DND-41 (cell line): ENCODE data around the gene TMEM14C.

ENCODE experiments used
- ATAC-seq: fragments of 200-7000 bp; cut with Tn5 transposase; 3 replicates; pipeline ENCODE4 v1.9.1; 2021; ENCODE audit warnings: low read depth; ENCODE audit not compliant: insufficient read depth
- DNase-seq: peaks from one replicate; pipeline ENCODE4 v3.0.0-alpha.2; 2020
- H2AFZ ChIP-seq: 2 replicates; pipeline ENCODE4 v1.6.0; 2012; ENCODE audit warnings: low read depth, low read length
- H3K27ac ChIP-seq: 2 replicates; pipeline ENCODE4 v1.5.1; 2012; ENCODE audit warnings: low read length, inconsistent platforms
- H3K27me3 ChIP-seq: fragments of 200-600 bp; sonication (generic); 2 replicates; pipeline ENCODE4 v1.6.0; 2012; ENCODE audit warnings: low read length, mild to moderate bottlenecking, inconsistent platforms; ENCODE audit not compliant: insufficient read depth, poor library complexity
- H3K36me3 ChIP-seq: 2 replicates; pipeline ENCODE4 v1.5.1; 2012; ENCODE audit warnings: low read length, inconsistent platforms; ENCODE audit not compliant: insufficient read depth
- H3K4me1 ChIP-seq: 2 replicates; pipeline ENCODE4 v1.5.1; 2012; ENCODE audit warnings: mild to moderate bottlenecking, low read length; ENCODE audit not compliant: insufficient read depth
- H3K4me2 ChIP-seq: 2 replicates; pipeline ENCODE4 v1.6.0; 2012; ENCODE audit warnings: mild to moderate bottlenecking, moderate library complexity, low read length, inconsistent platforms; ENCODE audit not compliant: insufficient read depth
- H3K4me3 ChIP-seq, 2 experiments: fragments of 200-600 bp in 1 of 2; shearing (Covaris generic) in 1 of 2; 2 replicates each; pipeline ENCODE4 v1.5.1; 2012 to 2016; ENCODE audit warnings: inconsistent platforms in 2 of 2, low read length in 2 of 2, mild to moderate bottlenecking in 2 of 2, low read depth in 1 of 2, moderate library complexity in 1 of 2
- H3K79me2 ChIP-seq: 2 replicates; pipeline ENCODE4 v1.6.0; 2012; ENCODE audit warnings: low read length, inconsistent platforms; ENCODE audit not compliant: insufficient read depth
- H3K9ac ChIP-seq: 2 replicates; pipeline ENCODE4 v1.6.0; 2012; ENCODE audit warnings: low read depth, mild to moderate bottlenecking, inconsistent platforms, low read length, moderate library complexity
- H3K9me3 ChIP-seq: 2 replicates; pipeline ENCODE4 v1.5.1; 2012; ENCODE audit warnings: low read length, moderate library complexity, mild to moderate bottlenecking, inconsistent platforms; ENCODE audit not compliant: insufficient read depth, severe bottlenecking
- H4K20me1 ChIP-seq: 2 replicates; pipeline ENCODE4 v1.6.0; 2012; ENCODE audit warnings: low read length; ENCODE audit not compliant: insufficient read depth
- EZH2 ChIP-seq: IDR thresholded peaks from 3 replicates; pipeline ENCODE4 v1.6.1; 2012; ENCODE audit warnings: borderline replicate concordance, low read depth, mild to moderate bottlenecking, moderate library complexity, low read length, inconsistent platforms; ENCODE audit not compliant: severe bottlenecking
- TF ChIP-seq, protein P1 (sequence below): IDR thresholded peaks from 2 replicates; pipeline ENCODE4 v1.5.1; 2012; ENCODE audit warnings: borderline replicate concordance, low read length, moderate library complexity, mild to moderate bottlenecking; ENCODE audit not compliant: poor library complexity, severe bottlenecking; ENCODE audit errors: extremely low read depth

Gene TMEM14C

DNA sequence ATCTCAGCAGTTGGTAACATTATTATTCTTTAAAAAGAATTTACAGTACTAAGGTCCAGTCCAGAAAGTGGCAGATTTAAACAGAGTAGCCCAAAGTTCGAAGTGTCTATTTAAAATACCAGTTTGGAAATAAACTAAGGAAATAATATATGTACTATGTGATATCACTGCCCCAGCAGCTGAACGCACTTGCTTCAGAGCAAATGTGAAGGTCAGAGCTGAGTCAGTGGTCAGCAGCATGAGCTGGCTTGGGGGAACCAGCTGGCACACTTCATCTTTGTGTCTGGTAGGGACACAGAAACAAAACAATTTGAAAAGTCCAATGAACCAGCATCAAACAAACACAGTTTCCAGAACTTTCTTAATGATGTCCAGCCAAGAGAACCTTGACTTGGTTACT, 40.1 kb downstream of the TMEM14C start:
- H3K79me2 ChIP-seq: peaks cover 8% of the 10 kb centered on the region
- no peak overlapping the region for H3K27ac ChIP-seq
- no peak for TF ChIP-seq EZH2
- TF ChIP-seq, protein P1, sequence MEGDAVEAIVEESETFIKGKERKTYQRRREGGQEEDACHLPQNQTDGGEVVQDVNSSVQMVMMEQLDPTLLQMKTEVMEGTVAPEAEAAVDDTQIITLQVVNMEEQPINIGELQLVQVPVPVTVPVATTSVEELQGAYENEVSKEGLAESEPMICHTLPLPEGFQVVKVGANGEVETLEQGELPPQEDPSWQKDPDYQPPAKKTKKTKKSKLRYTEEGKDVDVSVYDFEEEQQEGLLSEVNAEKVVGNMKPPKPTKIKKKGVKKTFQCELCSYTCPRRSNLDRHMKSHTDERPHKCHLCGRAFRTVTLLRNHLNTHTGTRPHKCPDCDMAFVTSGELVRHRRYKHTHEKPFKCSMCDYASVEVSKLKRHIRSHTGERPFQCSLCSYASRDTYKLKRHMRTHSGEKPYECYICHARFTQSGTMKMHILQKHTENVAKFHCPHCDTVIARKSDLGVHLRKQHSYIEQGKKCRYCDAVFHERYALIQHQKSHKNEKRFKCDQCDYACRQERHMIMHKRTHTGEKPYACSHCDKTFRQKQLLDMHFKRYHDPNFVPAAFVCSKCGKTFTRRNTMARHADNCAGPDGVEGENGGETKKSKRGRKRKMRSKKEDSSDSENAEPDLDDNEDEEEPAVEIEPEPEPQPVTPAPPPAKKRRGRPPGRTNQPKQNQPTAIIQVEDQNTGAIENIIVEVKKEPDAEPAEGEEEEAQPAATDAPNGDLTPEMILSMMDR: no peak
- no peaks in the 10 kb centered on the region for H3K27me3 ChIP-seq
- no peaks in the 10 kb centered on the region for H3K9me3 ChIP-seq
- ATAC-seq (no peak), DNase-seq (no peak)
- no peak overlapping the region for H3K4me2 ChIP-seq
- H3K4me3 ChIP-seq: no peak overlapping the region
- no peaks in the 10 kb centered on the region for H3K4me1 ChIP-seq
- H4K20me1 ChIP-seq: no peaks in the 10 kb centered on the region; the same call in 1 of the 2 replicates
- peaks cover 20% of the 10 kb centered on the region for H3K36me3 ChIP-seq
- H2AFZ ChIP-seq: no peak overlapping the region
- no peak overlapping the region for H3K9ac ChIP-seq

DNA sequence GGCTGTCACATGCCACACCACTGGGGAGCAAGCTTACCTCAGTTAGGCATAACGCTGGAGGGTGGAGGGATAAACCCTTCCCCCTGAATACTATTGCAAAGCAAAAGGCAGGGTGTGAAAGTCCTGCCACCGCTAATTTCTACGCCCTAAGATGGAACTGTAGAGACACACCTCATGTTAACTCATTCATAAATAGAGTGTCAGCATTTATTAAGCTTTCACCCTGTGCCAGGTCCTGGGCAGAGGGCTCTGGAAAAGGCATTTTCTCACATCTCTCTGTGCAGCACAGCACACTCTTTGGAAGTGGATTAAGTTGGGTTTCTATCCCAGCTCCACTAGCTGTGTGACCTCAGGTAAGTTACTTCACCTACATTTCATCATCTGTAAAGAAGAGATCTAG, 46.5 kb downstream of the TMEM14C start:
- H3K9me3 ChIP-seq: no peaks in the 10 kb centered on the region
- no peaks in the 10 kb centered on the region for H3K4me1 ChIP-seq
- no peak overlapping the region for H3K4me3 ChIP-seq
- peaks cover 14% of the 10 kb centered on the region for H3K36me3 ChIP-seq
- H3K9ac ChIP-seq: no peak overlapping the region
- no peaks in the 10 kb centered on the region for H3K27me3 ChIP-seq
- ATAC-seq (no peak), DNase-seq (no peak)
- H2AFZ ChIP-seq: no peak overlapping the region
- no peak overlapping the region for H3K27ac ChIP-seq
- no peak overlapping the region for H3K4me2 ChIP-seq
- no peaks in the 10 kb centered on the region for H3K79me2 ChIP-seq
- H4K20me1 ChIP-seq: no peaks in the 10 kb centered on the region
- TF ChIP-seq EZH2: no peak
- TF ChIP-seq, protein P1: no peak

DNA sequence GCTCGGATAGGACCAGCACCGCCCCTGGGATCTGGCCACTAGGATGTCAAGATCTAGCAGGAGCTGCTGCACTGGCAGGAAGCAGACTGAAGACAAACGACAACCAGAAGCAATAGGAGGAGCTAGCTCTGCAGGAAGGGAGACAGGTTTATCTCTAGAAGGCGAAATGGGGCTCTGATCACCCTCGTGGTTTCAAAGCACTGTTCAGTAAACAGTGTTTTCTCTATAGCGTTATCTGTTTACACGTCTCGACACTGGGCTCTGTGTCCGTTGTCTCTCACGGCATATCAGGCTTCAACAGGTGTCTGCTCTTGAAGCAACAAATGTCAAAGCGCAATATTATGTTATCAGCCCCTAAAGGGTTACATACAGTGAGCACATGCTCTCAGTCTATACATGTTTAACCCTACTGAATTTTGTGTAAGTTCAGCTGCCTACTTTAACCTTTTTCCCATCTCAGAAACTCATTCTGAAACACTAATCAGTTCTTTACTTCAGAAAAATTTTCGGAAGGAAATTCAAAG, 48.6 kb downstream of the TMEM14C start:
- no peaks in the 10 kb centered on the region for H3K4me1 ChIP-seq
- peak; percentile 31; the same call in 1 of the 3 replicates for ATAC-seq
- no peaks in the 10 kb centered on the region for H3K27me3 ChIP-seq
- no peak overlapping the region for H2AFZ ChIP-seq
- DNase-seq: no peak
- no peak overlapping the region for H3K4me3 ChIP-seq
- H3K27ac ChIP-seq: no peak overlapping the region
- H3K4me2 ChIP-seq: no peak overlapping the region
- H3K9ac ChIP-seq: no peak overlapping the region
- no peak for TF ChIP-seq EZH2
- TF ChIP-seq, protein P1: no peak
- no peaks in the 10 kb centered on the region for H3K9me3 ChIP-seq
- H3K79me2 ChIP-seq: no peaks in the 10 kb centered on the region
- peaks cover 22% of the 10 kb centered on the region for H3K36me3 ChIP-seq
- H4K20me1 ChIP-seq: no peaks in the 10 kb centered on the region
